ENCODE measurements around the gene RPL41.
A peak's percentile ranks its signal among the peaks of the same experiment; 100 is the strongest.

Gene RPL41

GRCh38 chr12:56129206-56129941 lies 12.9 kb downstream of the RPL41 start:
- peak; percentile 51 for DNase-seq

GRCh38 chr12:56129942-56130495 lies 13.6 kb downstream of the RPL41 start:
- no peak for DNase-seq

GRCh38 chr12:56130876-56131275 lies 14.4 kb downstream of the RPL41 start:
- no peak for DNase-seq

GRCh38 chr12:56134897-56135296 lies 18.5 kb downstream of the RPL41 start:
- DNase-seq: no peak

- DNase-seq: no peak
These were observed 21.6 kb downstream of the RPL41 start for GRCh38 chr12:56137853-56138571.

- peak; percentile 51 for DNase-seq
These were observed 25.7 kb downstream of the RPL41 start for GRCh38 chr12:56141946-56142784.

- no peak for DNase-seq
These were observed 26.8 kb downstream of the RPL41 start for GRCh38 chr12:56143217-56143616.

- DNase-seq: no peak
These were observed 27.4 kb downstream of the RPL41 start for GRCh38 chr12:56143870-56144269.

- no peak for DNase-seq
These were observed 28.8 kb downstream of the RPL41 start for GRCh38 chr12:56145217-56145616.

GRCh38 chr12:56146492-56147460 lies 30.3 kb downstream of the RPL41 start:
- DNase-seq: no peak

GRCh38 chr12:56150563-56150962 lies 34.1 kb downstream of the RPL41 start:
- peak; percentile 85 for DNase-seq

- DNase-seq: peak; percentile 17
These were observed 35.3 kb downstream of the RPL41 start for GRCh38 chr12:56151672-56152131.

- DNase-seq: peak; percentile 96
These were observed 35.8 kb downstream of the RPL41 start, which contains the start of gene MYL6B for GRCh38 chr12:56152132-56152755. Gene MYL6B, plus strand, starts transcription at chr12:56152587. Its CDS starts 1,332 bp downstream, at chr12:56153919.

- no peak for DNase-seq
These were observed 36.6 kb downstream of the RPL41 start for GRCh38 chr12:56152756-56153677.

GRCh38 chr12:56153678-56154065 lies 37.2 kb downstream of the RPL41 start:
- DNase-seq: no peak

- no peak for DNase-seq
These were observed 37.9 kb downstream of the RPL41 start for GRCh38 chr12:56154246-56154771.

- no peak for DNase-seq
These were observed 38.4 kb downstream of the RPL41 start for GRCh38 chr12:56154818-56155217.

GRCh38 chr12:56155256-56155845 lies 38.9 kb downstream of the RPL41 start:
- no peak for DNase-seq

- peak; percentile 41 for DNase-seq
These were observed 40.2 kb downstream of the RPL41 start for GRCh38 chr12:56156464-56157200.
